DMS53 treated with DMSO at 0.1 percent for 48 hours (cell line): ENCODE data around the gene UNKL.

Experiments used
- DNase-seq: peaks from one replicate; lab custom pipeline; 2025; ENCODE audit not compliant: unreplicated experiment; lab: John Stamatoyannopoulos, UW

The UNKL gene

GRCh38 chr16:1356061-1356900 is 58.2 kb downstream of the UNKL start:
- no peak for DNase-seq

GRCh38 chr16:1355591-1355990 is 58.9 kb downstream of the UNKL start:
- DNase-seq: no peak

GRCh38 chr16:1354815-1355540 is 59.5 kb downstream of the UNKL start:
- no peak for DNase-seq

GRCh38 chr16:1351582-1352362 is 62.7 kb downstream of the UNKL start, which contains the start of the genes GNPTG and TSR3:
Gene GNPTG, plus strand, starts transcription at chr16:1351931. Its CDS starts 35 bp downstream, at chr16:1351966.
Gene TSR3, minus strand, starts transcription at chr16:1351878. Its CDS starts 74 bp downstream, at chr16:1351804.
- peak; percentile 20 for DNase-seq

GRCh38 chr16:1351215-1351581 is 63.3 kb downstream of the UNKL start:
- DNase-seq: no peak

GRCh38 chr16:1350691-1351090 is 63.8 kb downstream of the UNKL start:
- no peak for DNase-seq

- DNase-seq: no peak
These were observed 64.6 kb downstream of the UNKL start for GRCh38 chr16:1349951-1350350.

GRCh38 chr16:1349351-1349750 is 65.2 kb downstream of the UNKL start:
- no peak for DNase-seq

- DNase-seq: no peak
These were observed 65.6 kb downstream of the UNKL start for GRCh38 chr16:1348926-1349325.

GRCh38 chr16:1348441-1348840 is 66.1 kb downstream of the UNKL start:
- no peak for DNase-seq

- DNase-seq: no peak
These were observed 66.5 kb downstream of the UNKL start for GRCh38 chr16:1347962-1348361.

- DNase-seq: no peak
These were observed 67.1 kb downstream of the UNKL start for GRCh38 chr16:1347286-1347855.

GRCh38 chr16:1346422-1347285 is 67.8 kb downstream of the UNKL start:
- no peak for DNase-seq

- DNase-seq: no peak
These were observed 68.7 kb downstream of the UNKL start for GRCh38 chr16:1345651-1346421.

GRCh38 chr16:1345087-1345486 is 69.4 kb downstream of the UNKL start:
- DNase-seq: no peak

GRCh38 chr16:1344499-1344898 is 70.0 kb downstream of the UNKL start:
- DNase-seq: no peak

- no peak for DNase-seq
These were observed 70.9 kb downstream of the UNKL start for GRCh38 chr16:1343428-1344242.
